Heart left ventricle (tissue), 13 donors: ENCODE data around the gene KIT.

ENCODE experiments used
- CTCF ChIP-seq, 12 donors: fragments of 200-600 bp; sonication (generic) in 4 of 12; IDR thresholded peaks; one replicate each; pipeline versions ENCODE4 v1.5.0 to v1.8.0; 2018 to 2022; ENCODE audit warnings: antibody characterized with exemption in 12 of 12, mild to moderate bottlenecking in 5 of 12
- POLR2A ChIP-seq, 2 donors: fragments of 450-650 bp; IDR thresholded peaks; one replicate each; pipeline ENCODE4 v1.6.1; 2017; ENCODE audit warnings: antibody characterized with exemption in 2 of 2, mild to moderate bottlenecking in 2 of 2, moderate library complexity in 2 of 2
- donor health status: ischemic (EF 13 %, LVEDD 7.1; RV severe dilation, severe dysfunction).
- donor health status: DM: no; HTN: yes; CAD: no.
- donor health status: DM: no; HTN: no; CAD: no.
- donor health status: ischemic (EF 25% LVEDD 6.9; RV normal size, moderate dysfunction).
- donor health status: ischemic (EF 25% LVEDD 5.7; RV mildly dilated, moderate dysfunction).
- donor health status: ischemic (EF 35%, LVEDD 5.7; RV mildly dilated, moderate dysfunction).
- donor health status: nonischemic (EF 11% LVEDD 7.7; RV severe dilation, severe dysfunction).
- donor health status: DM: yes; HTN: yes; CAD: no.
- donor health status: PGD.
- donor health status: ischemic (EF 29% LVEDD 5.4; RV normal size, mild dysfunction).
- donor health status: nonischemic (EF 23%, LVEDD 6.1; RV moderate dilation, normal function).

GRCh38 chr4:54695337-54695736 is 37.6 kb downstream of the KIT start:
- TF ChIP-seq CTCF (IDR thresholded peaks at IDR 0.05) (no peak), POLR2A (IDR thresholded peaks at IDR 0.05) (no peak)
